Activated naive CD4-positive, alpha-beta T cell treated with anti-CD3 and anti-CD28 coated beads, Interleukin-2, amount 10 ng/mL, durations not matched to agents 5 hours and 36 hours (primary cell): Measurements from ENCODE around the gene KLK11. TPM values are rescaled to one million over a fixed set of nuclear protein-coding genes. Genes with fewer than 3 reads are reported as not detected.

Source experiments
- total RNA-seq, 2 experiments: library from RNA; stranded (reverse); gene quantifications; one replicate each; pipeline ENCODE4 v1.2.3, GENCODE V29; 2021

The KLK11 gene, protein sequence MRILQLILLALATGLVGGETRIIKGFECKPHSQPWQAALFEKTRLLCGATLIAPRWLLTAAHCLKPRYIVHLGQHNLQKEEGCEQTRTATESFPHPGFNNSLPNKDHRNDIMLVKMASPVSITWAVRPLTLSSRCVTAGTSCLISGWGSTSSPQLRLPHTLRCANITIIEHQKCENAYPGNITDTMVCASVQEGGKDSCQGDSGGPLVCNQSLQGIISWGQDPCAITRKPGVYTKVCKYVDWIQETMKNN
- not detected for total RNA-seq

GRCh38 chr19:51026554-51026831 lies at the start of gene KLK11:
Gene KLK11 (minus strand): TSS chr19:51026616. CDS start chr19:51025631, 985 bp downstream.

GRCh38 chr19:51064534-51065220 lies 38.3 kb upstream of the KLK11 start, which contains the start of gene KLK13:
Gene KLK13 (minus strand): TSS chr19:51065092. CDS start chr19:51065067, 25 bp downstream.

GRCh38 chr19:51034704-51035103 lies 8.3 kb upstream of the KLK11 start, which contains the start of gene KLK12:
Gene KLK12 (minus strand): TSS chr19:51035002. CDS start chr19:51034621, 381 bp downstream.

GRCh38 chr19:51019544-51019925 lies 6.9 kb downstream of the KLK11 start, which contains the start of gene KLK10:
Gene KLK10 (minus strand): TSS chr19:51019709. CDS start chr19:51019130, 579 bp downstream.

DNA sequence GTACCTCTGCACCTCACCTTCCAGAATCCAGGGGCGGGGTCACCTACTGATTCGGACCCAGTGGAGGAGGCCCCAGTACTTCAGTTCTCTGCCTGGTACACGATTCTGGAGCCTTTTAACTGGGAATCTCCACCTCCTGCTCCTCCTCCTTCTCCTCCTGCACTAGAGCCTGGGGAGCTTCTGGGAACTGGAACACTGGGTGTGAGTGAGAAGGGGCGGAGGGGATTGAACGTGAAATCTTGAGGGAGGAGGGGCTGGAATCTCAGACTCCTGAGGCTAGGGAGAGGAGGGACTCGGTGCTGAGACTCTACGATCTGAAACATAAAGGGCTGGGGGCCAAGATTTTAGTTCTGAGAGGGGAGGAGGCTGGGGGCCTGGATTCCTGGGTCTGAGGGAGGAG lies 24.9 kb downstream of the KLK11 start, which contains the start of gene KLK8:
Gene KLK8, minus strand, starts transcription at position 90 of the 400 bp plus-strand sequence. CDS start 437 bp downstream, outside the sequence.

DNA sequence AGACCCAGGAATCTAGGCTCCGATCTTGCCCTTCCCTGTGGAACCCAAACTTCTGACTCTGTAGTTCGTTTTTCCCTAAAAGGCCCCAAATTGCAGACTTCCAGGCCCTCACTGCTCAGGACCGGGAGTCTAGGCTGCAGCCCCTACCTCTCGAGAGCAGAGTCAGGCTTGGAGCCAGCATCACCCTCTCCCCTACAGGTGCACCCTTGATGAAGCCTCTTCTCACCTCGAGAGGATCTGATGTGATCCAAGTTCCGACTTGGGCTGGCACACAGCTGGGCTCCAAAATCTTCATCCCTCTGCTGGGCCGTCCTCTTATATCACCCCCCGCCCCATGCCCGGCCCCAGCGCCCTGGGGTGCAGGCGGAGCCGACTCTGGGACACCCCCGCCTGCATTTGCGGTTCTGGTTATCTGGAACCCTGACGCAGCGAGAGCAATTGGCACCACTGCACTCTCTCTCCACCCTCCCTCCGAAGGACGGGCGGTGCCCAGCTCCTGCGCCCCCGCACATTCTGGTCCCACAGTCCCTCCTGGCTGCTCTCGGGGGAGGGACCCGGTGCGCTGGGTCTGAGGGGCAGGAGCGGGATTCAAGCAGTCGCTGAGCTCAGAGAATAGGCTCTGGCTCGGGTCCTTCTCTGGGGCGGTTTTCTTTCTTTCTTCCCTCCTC lies 42.7 kb downstream of the KLK11 start, which contains the start of gene KLK7:
Gene KLK7, minus strand, starts transcription at position 293 of the 668 bp plus-strand sequence. CDS start 1,518 bp downstream, outside the sequence.

Other genes starting within 250 kb of the KLK11 start
- not detected for gene ACP4, start 236.2 kb downstream of the KLK11 start, total RNA-seq
- under 1 TPM; 0.79 to 0.86 TPM for gene KLK1, start 202.8 kb downstream of the KLK11 start, total RNA-seq
- not detected for gene KLK15, start 193.0 kb downstream of the KLK11 start, total RNA-seq
- gene KLK3, start 171.7 kb downstream of the KLK11 start, total RNA-seq, result not detected
- gene KLK2, start 153.2 kb downstream of the KLK11 start, total RNA-seq, result not detected
- not detected for gene KLK4, start 115.2 kb downstream of the KLK11 start, total RNA-seq
- gene KLK5, start 73.6 kb downstream of the KLK11 start, total RNA-seq, result not detected
- not detected for gene KLK6, start 57.0 kb downstream of the KLK11 start, total RNA-seq
- not detected for gene KLK7, start 42.7 kb downstream of the KLK11 start, total RNA-seq
- not detected for gene KLK8, start 25.0 kb downstream of the KLK11 start, total RNA-seq
- gene KLK10, start 6.9 kb downstream of the KLK11 start, total RNA-seq, result not detected
- gene KLK12, start 8.4 kb upstream of the KLK11 start, total RNA-seq, result not detected
- not detected for gene KLK13, start 38.5 kb upstream of the KLK11 start, total RNA-seq
- gene KLK14, start 56.3 kb upstream of the KLK11 start, total RNA-seq, result under 1 TPM in 1 of 2 experiments, not detected in 1; 0.41 TPM
- gene CTU1, start 81.8 kb upstream of the KLK11 start, total RNA-seq, result 10 to 100 TPM in 1 of 2 experiments, 1 to 10 TPM in 1; 9.9 to 10.6 TPM
- 1 to 10 TPM; 1.2 TPM for gene SIGLEC9, start 98.3 kb upstream of the KLK11 start, total RNA-seq
- gene SIGLEC7, start 115.7 kb upstream of the KLK11 start, total RNA-seq, result not detected
- 10 to 100 TPM; 15.8 to 16.0 TPM for gene CD33, start 198.5 kb upstream of the KLK11 start, total RNA-seq
- not detected for gene SIGLECL1, start 224.5 kb upstream of the KLK11 start, total RNA-seq